ENCODE results near the gene DCXR. TPM values are rescaled to one million over a fixed set of nuclear protein-coding genes. Genes with fewer than 3 reads are reported as not detected.

The DCXR gene
- total and polyA plus RNA-seq, 2 of the 13 experiments (the other 11 are each of a cell fraction or from before 2014, with no cell fraction given), result 287 to 311 TPM

- TF ChIP-seq HNF1B (CRISPR knock-in tag; IDR thresholded peaks at IDR 0.05) (0 out of 2 replicates have a peak, but pooled peaks have one; percentile 22), MNT (IDR thresholded peaks at IDR 0.05) (peak; percentile 67; the same call in 1 of the 2 replicates), SP4 (CRISPR knock-in tag; IDR thresholded peaks at IDR 0.05) (peak; percentile 99), THAP11 (CRISPR knock-in tag; IDR thresholded peaks at IDR 0.05) (peak; percentile 96), ZMYM4 (CRISPR knock-in tag; IDR thresholded peaks at IDR 0.05) (no peak), E2F1 (CRISPR knock-in tag; IDR thresholded peaks at IDR 0.05) (peak; percentile 100), THAP9 (CRISPR knock-in tag; IDR thresholded peaks at IDR 0.05; ENCODE audit: borderline replicate concordance) (0 out of 2 replicates have a peak, but pooled peaks have one; percentile 11), SP1 (IDR thresholded peaks at IDR 0.05) (peak; percentile 95), SP1 (CRISPR knock-in tag; IDR thresholded peaks at IDR 0.05) (peak; percentile 98), IKZF4 (CRISPR knock-in tag; IDR thresholded peaks at IDR 0.05; ENCODE audit: borderline replicate concordance, low read depth, not compliant biosample characterization) (peak; percentile 18), SAP130 (CRISPR knock-in tag; IDR thresholded peaks at IDR 0.05; ENCODE audit: low read depth) (peak; percentile 21), GATAD1 (CRISPR knock-in tag; IDR thresholded peaks at IDR 0.05) (peak; percentile 79), PATZ1 (CRISPR knock-in tag; IDR thresholded peaks at IDR 0.05) (peak; percentile 36; the same call in 1 of the 2 replicates), SRSF4 (IDR thresholded peaks at IDR 0.05; ENCODE audit: low read depth, low read length, poor library complexity, severe bottlenecking) (no peak), AGO1 (IDR thresholded peaks at IDR 0.05; ENCODE audit: low read depth, low read length, poor library complexity, severe bottlenecking) (peak; percentile 98), CTCF (CRISPR knock-in tag; IDR thresholded peaks at IDR 0.05) (peak; percentile 9; the same call in 1 of the 2 replicates), POLR2AphosphoS2 (IDR thresholded peaks at IDR 0.05; ENCODE audit: low read depth, low read length) (peak; percentile 69; the same call in 1 of the 2 replicates)
Observed at GRCh38 chr17:82022981-82023446, 14.5 kb downstream of the DCXR start, which contains the start of gene LRRC45 (continued).
